ENCODE results near the gene CCDC92. TPM values are rescaled to one million over a fixed set of nuclear protein-coding genes. Genes with fewer than 3 reads are reported as not detected.
A peak's percentile ranks its signal among the peaks of the same experiment; 100 is the strongest.

The CCDC92 gene
- total RNA-seq, 1 experiment from 2014 or later = 7.4 TPM

- H3K36me3 ChIP-seq = peaks cover 22% of the 10 kb centered on the region
- DNase-seq = no peak
- no peak overlapping the region for H3K4me3 ChIP-seq
- no peaks in the 10 kb centered on the region for H3K9me3 ChIP-seq
- no peaks in the 10 kb centered on the region for H3K27me3 ChIP-seq
Observed at GRCh38 chr12:123991372-123991951, 18.8 kb upstream of the CCDC92 start.

- H3K4me3 ChIP-seq = no peak overlapping the region
- no peaks in the 10 kb centered on the region for H3K27me3 ChIP-seq
- no peak for DNase-seq
- peaks cover 18% of the 10 kb centered on the region for H3K36me3 ChIP-seq
- H3K9me3 ChIP-seq = no peaks in the 10 kb centered on the region
Observed at GRCh38 chr12:123990511-123990910, 17.9 kb upstream of the CCDC92 start.

- H3K9me3 ChIP-seq = no peaks in the 10 kb centered on the region
- H3K36me3 ChIP-seq = peaks cover 18% of the 10 kb centered on the region
- no peak for DNase-seq
- no peaks in the 10 kb centered on the region for H3K27me3 ChIP-seq
- H3K4me3 ChIP-seq = no peak overlapping the region
Observed at GRCh38 chr12:123989753-123990152, 17.1 kb upstream of the CCDC92 start.

GRCh38 chr12:123989168-123989567 lies 16.5 kb upstream of the CCDC92 start:
- Histone ChIP-seq H3K27me3 (no peaks in the 10 kb centered on the region), H3K36me3 (peaks cover 18% of the 10 kb centered on the region), H3K4me3 (no peak overlapping the region), H3K9me3 (no peaks in the 10 kb centered on the region)
- DNase-seq = no peak

- peaks cover 10% of the 10 kb centered on the region for H3K36me3 ChIP-seq
Observed at GRCh38 chr12:123987022-123987421, 14.4 kb upstream of the CCDC92 start.

GRCh38 chr12:123986374-123986965 lies 13.8 kb upstream of the CCDC92 start:
- Histone ChIP-seq H3K9me3 (no peaks in the 10 kb centered on the region), H3K36me3 (peaks cover 10% of the 10 kb centered on the region), H3K27me3 (no peaks in the 10 kb centered on the region), H3K4me3 (no peak overlapping the region)
- DNase-seq = no peak

More at GRCh38 chr12:123987022-123987421, 14.4 kb upstream of the CCDC92 start:
- Histone ChIP-seq H3K4me3 (no peak overlapping the region), H3K9me3 (no peaks in the 10 kb centered on the region), H3K27me3 (no peaks in the 10 kb centered on the region)
- DNase-seq = no peak

GRCh38 chr12:123984903-123985302 lies 12.3 kb upstream of the CCDC92 start:
- no peaks in the 10 kb centered on the region for H3K9me3 ChIP-seq
- no peak for DNase-seq
- no peaks in the 10 kb centered on the region for H3K27me3 ChIP-seq
- no peak overlapping the region for H3K4me3 ChIP-seq
- H3K36me3 ChIP-seq = peaks cover 7% of the 10 kb centered on the region

GRCh38 chr12:123983822-123984485 lies 11.3 kb upstream of the CCDC92 start:
- Histone ChIP-seq H3K27me3 (no peaks in the 10 kb centered on the region), H3K9me3 (no peaks in the 10 kb centered on the region), H3K36me3 (peaks cover 9% of the 10 kb centered on the region), H3K4me3 (no peak overlapping the region)
- DNase-seq = peak; percentile 32

- Histone ChIP-seq H3K27me3 (no peaks in the 10 kb centered on the region), H3K36me3 (peaks cover 3% of the 10 kb centered on the region; the same call in 1 of the 2 replicates), H3K4me3 (no peak overlapping the region), H3K9me3 (no peaks in the 10 kb centered on the region)
- DNase-seq = no peak
Observed at GRCh38 chr12:123982269-123982668, 9.6 kb upstream of the CCDC92 start.

- H3K27me3 ChIP-seq = no peaks in the 10 kb centered on the region
- DNase-seq = no peak
- H3K36me3 ChIP-seq = peaks cover 13% of the 10 kb centered on the region
- no peak overlapping the region for H3K4me3 ChIP-seq
- H3K9me3 ChIP-seq = no peaks in the 10 kb centered on the region
Observed at GRCh38 chr12:123979566-123979965, 6.9 kb upstream of the CCDC92 start.

- no peak for DNase-seq
- H3K27me3 ChIP-seq = no peaks in the 10 kb centered on the region
Observed at GRCh38 chr12:123976227-123976826, 3.7 kb upstream of the CCDC92 start.

GRCh38 chr12:123973552-123974341 lies 1.1 kb upstream of the CCDC92 start:
- no peaks in the 10 kb centered on the region for H3K9me3 ChIP-seq
- peak; percentile 16 for DNase-seq
- no peaks in the 10 kb centered on the region for H3K27me3 ChIP-seq
- peaks cover 16% of the 10 kb centered on the region for H3K36me3 ChIP-seq
- peak overlapping the region; percentile 67 for H3K4me3 ChIP-seq

More at GRCh38 chr12:123976227-123976826, 3.7 kb upstream of the CCDC92 start:
- no peaks in the 10 kb centered on the region for H3K9me3 ChIP-seq
- H3K36me3 ChIP-seq = peaks cover 16% of the 10 kb centered on the region
- H3K4me3 ChIP-seq = no peak overlapping the region

- Histone ChIP-seq H3K36me3 (peaks cover 16% of the 10 kb centered on the region), H3K27me3 (no peaks in the 10 kb centered on the region), H3K9me3 (no peaks in the 10 kb centered on the region), H3K4me3 (peak overlapping the region; percentile 65)
- DNase-seq = peak; percentile 31
Observed at GRCh38 chr12:123971770-123972456, 718 bp downstream of the CCDC92 start.

- H3K9me3 ChIP-seq = no peaks in the 10 kb centered on the region
- no peak for DNase-seq
- H3K27me3 ChIP-seq = no peaks in the 10 kb centered on the region
- H3K36me3 ChIP-seq = peaks cover 16% of the 10 kb centered on the region
- peak overlapping the region; percentile 65 for H3K4me3 ChIP-seq
Observed at GRCh38 chr12:123971449-123971769, 1.2 kb downstream of the CCDC92 start.

GRCh38 chr12:123967121-123967586 lies 5.5 kb downstream of the CCDC92 start:
- Histone ChIP-seq H3K27me3 (no peaks in the 10 kb centered on the region), H3K36me3 (peaks cover 10% of the 10 kb centered on the region; the same call in 1 of the 2 replicates), H3K9me3 (no peaks in the 10 kb centered on the region), H3K4me3 (no peak overlapping the region)
- no peak for DNase-seq

GRCh38 chr12:123966596-123966995 lies 6.0 kb downstream of the CCDC92 start:
- H3K27me3 ChIP-seq = no peaks in the 10 kb centered on the region
- DNase-seq = peak; percentile 39

More at GRCh38 chr12:123966596-123966995, 6.0 kb downstream of the CCDC92 start:
- Histone ChIP-seq H3K9me3 (no peaks in the 10 kb centered on the region), H3K36me3 (peaks cover 10% of the 10 kb centered on the region; the same call in 1 of the 2 replicates), H3K4me3 (no peak overlapping the region)

All from MG63 (cell line).